Heart left ventricle (tissue), 16 donors: ENCODE measurements around the gene KRT2. TPM values are rescaled to one million over a fixed set of nuclear protein-coding genes. Genes with fewer than 3 reads are reported as not detected.

Experiments
- ATAC-seq, 4 donors: fragments of 200-7000 bp; cut with Tn5 transposase; one replicate each; pipeline ENCODE4 v1.9.1; 2020 to 2022; ENCODE audit warnings: moderate library complexity in 4 of 4, mild to moderate bottlenecking in 3 of 4, moderate number of reproducible peaks in 1 of 4
- DNase-seq, 5 donors: peaks; one replicate each; pipeline ENCODE4 v3.0.0-alpha.2; 2020
- H3K27ac ChIP-seq, 12 donors: fragments of 200-600 bp; sonication (generic) in 4 of 12; one replicate each; pipeline versions ENCODE4 v1.5.0 to v1.8.0; 2016 to 2022; ENCODE audit warnings: mild to moderate bottlenecking in 2 of 12
- H3K27me3 ChIP-seq, 9 donors: fragments of 200-600 bp; sonication (generic) in 2 of 9; one replicate each; pipeline versions ENCODE4 v1.5.1 to v1.8.0; 2016 to 2022; ENCODE audit warnings: mild to moderate bottlenecking in 3 of 9
- H3K36me3 ChIP-seq, 9 donors: fragments of 200-600 bp; sonication (generic) in 2 of 9; one replicate each; pipeline versions ENCODE4 v1.5.0 to v1.8.0; 2018 to 2022; ENCODE audit warnings: mild to moderate bottlenecking in 2 of 9
- H3K4me1 ChIP-seq, 12 donors: fragments of 200-600 bp; sonication (generic) in 4 of 12; one replicate each; pipeline versions ENCODE4 v1.5.0 to v1.8.0; 2016 to 2022; ENCODE audit warnings: mild to moderate bottlenecking in 3 of 12
- H3K4me3 ChIP-seq, 12 donors: fragments of 200-600 bp; sonication (generic) in 4 of 12; one replicate each; pipeline versions ENCODE4 v1.5.0 to v1.8.0; 2017 to 2022; ENCODE audit warnings: mild to moderate bottlenecking in 9 of 12, moderate library complexity in 4 of 12
- H3K9me3 ChIP-seq, 12 donors: fragments of 200-600 bp; sonication (generic) in 4 of 12; one replicate each; pipeline versions ENCODE4 v1.5.0 to v1.8.0; 2016 to 2022; ENCODE audit warnings: mild to moderate bottlenecking in 1 of 12
- CTCF ChIP-seq, 12 donors: fragments of 200-600 bp; sonication (generic) in 4 of 12; IDR thresholded peaks; one replicate each; pipeline versions ENCODE4 v1.5.0 to v1.8.0; 2018 to 2022; ENCODE audit warnings: antibody characterized with exemption in 12 of 12, mild to moderate bottlenecking in 5 of 12
- POLR2A ChIP-seq, 2 donors: fragments of 450-650 bp; IDR thresholded peaks; one replicate each; pipeline ENCODE4 v1.6.1; 2017; ENCODE audit warnings: antibody characterized with exemption in 2 of 2, mild to moderate bottlenecking in 2 of 2, moderate library complexity in 2 of 2
- WGBS, 4 donors: extraction: QIAGEN DNeasy Blood & Tissue Kit in 2 of 4; methylation state at CpG; one replicate each; pipeline versions ENCODE4 v1.1.5 to v1.1.7; 2013 to 2018; 5-methylcytosine and 5-hydroxymethylcytosine counted together
- intact Hi-C, 10 donors: fragments of 100-400 bp; cut with DNase I; formaldehyde crosslinking; loops; one replicate each; pipeline versions ENCODE4 v1.11.1 to v1.14.2; 2022
- long read RNA-seq, 3 donors: library from polyadenylated mRNA; unstranded; transcript quantifications; one replicate each; pipeline ENCODE4 v2.0.0, GENCODE V29; 2020 to 2021
- polyA plus RNA-seq, 2 donors: library from polyadenylated mRNA; stranded (reverse); fragments of 200-250 nt; gene quantifications; one replicate each; pipeline ENCODE4 v1.2.3, GENCODE V29; 2013
- total RNA-seq, 9 donors: library from RNA; depleted of rRNA in 2 of 9; stranded (reverse); fragments of >200 nt in 2 of 9; fragmentation: NEBNext Ultra II Directional in 3 of 9; extraction: Animal tissue kit (Norgen Biotek cat#: 25700) in 3 of 9; gene quantifications; one replicate each; pipeline versions ENCODE4 v1.1.0 to v1.2.4, GENCODE V29; 2016 to 2023
- donor health status: ischemic (EF 13 %, LVEDD 7.1; RV severe dilation, severe dysfunction).
- donor health status: healthy with polysubstance abuse.
- donor health status: DM: no; HTN: yes; CAD: no.
- donor health status: DM: no; HTN: no; CAD: no.
- donor health status: ischemic (EF 25% LVEDD 6.9; RV normal size, moderate dysfunction).
- donor health status: ischemic (EF 25% LVEDD 5.7; RV mildly dilated, moderate dysfunction).
- donor health status: healthy.
- donor health status: DM: yes; HTN: yes; CAD: no.
- donor health status: ischemic (EF 35%, LVEDD 5.7; RV mildly dilated, moderate dysfunction).
- donor health status: nonischemic (EF 11% LVEDD 7.7; RV severe dilation, severe dysfunction).
- donor health status: DM: yes; HTN: yes; CAD: no.
- donor health status: PGD.
- donor health status: ischemic (EF 29% LVEDD 5.4; RV normal size, mild dysfunction).
- donor health status: nonischemic (EF 23%, LVEDD 6.1; RV moderate dilation, normal function).

Gene KRT2
- total RNA-seq (not detected), polyA plus RNA-seq (not detected)
- long read RNA-seq, donor 1: 0 reads
- long read RNA-seq, donor 2: 0 reads
- long read RNA-seq, donor 3: 0 reads

- no peaks in the 10 kb centered on the region for H3K36me3 ChIP-seq
- DNase-seq (no peak), ATAC-seq (no peak)
- H3K27me3 ChIP-seq: peaks cover 0 to 15% (median 0%) of the 10 kb centered on the region in 9 donors
- no peaks in the 10 kb centered on the region for H3K9me3 ChIP-seq
- TF ChIP-seq CTCF (IDR thresholded peaks at IDR 0.05) (no peak), POLR2A (IDR thresholded peaks at IDR 0.05) (no peak)
- WGBS, 4 donors: 93 to 98% (median 95%) methylated on average over 15 to 16 of the region's 16 CpGs
- H3K4me1 ChIP-seq: peaks cover 0 to 12% (median 0%) of the 10 kb centered on the region in 12 donors
- H3K4me3 ChIP-seq: no peak within 1 kb of the TSS
- intact Hi-C loops: no loop called here
- H3K27ac ChIP-seq: no peak within 1 kb of the TSS
Observed at GRCh38 chr12:52651726-52652261, at the start of gene KRT2. Gene KRT2, minus strand, starts transcription at chr12:52652211. Its CDS starts 69 bp downstream, at chr12:52652142.

DNA sequence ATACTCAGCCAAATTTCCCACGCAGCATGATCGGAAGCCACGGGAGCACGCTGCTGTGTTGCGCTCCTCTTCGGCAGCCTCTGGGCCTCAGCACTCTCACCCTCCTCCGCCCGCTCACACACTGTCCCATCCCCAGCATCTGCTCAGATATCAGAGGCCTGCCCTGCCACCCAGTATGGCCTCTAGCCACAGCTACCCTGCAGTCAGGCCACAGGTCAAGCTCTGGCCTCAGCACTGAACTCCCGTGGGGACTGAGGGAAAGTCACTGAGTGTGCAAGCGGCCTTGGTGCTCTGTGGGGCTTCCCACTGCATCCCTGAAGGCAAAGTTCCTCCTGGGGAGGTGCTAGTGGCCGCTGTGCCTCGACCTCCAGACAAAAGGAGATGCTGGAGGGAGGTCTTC is 49.3 kb upstream of the KRT2 start:
- no peaks in the 10 kb centered on the region for H3K9me3 ChIP-seq
- DNase-seq (no peak), ATAC-seq (no peak)
- WGBS, 4 donors: 74 to 87% (median 79%) methylated on average over 10 to 12 of the region's 12 CpGs
- peaks cover 0 to 17% (median 7%) of the 10 kb centered on the region in 12 donors for H3K4me1 ChIP-seq
- peaks cover 0 to 11% (median 0%) of the 10 kb centered on the region in 9 donors for H3K27me3 ChIP-seq
- no peak overlapping the region for H3K4me3 ChIP-seq
- no peak overlapping the region for H3K27ac ChIP-seq
- TF ChIP-seq CTCF (IDR thresholded peaks at IDR 0.05) (no peak), POLR2A (IDR thresholded peaks at IDR 0.05) (no peak)
- intact Hi-C loops: no loop called here
- no peaks in the 10 kb centered on the region for H3K36me3 ChIP-seq

DNA sequence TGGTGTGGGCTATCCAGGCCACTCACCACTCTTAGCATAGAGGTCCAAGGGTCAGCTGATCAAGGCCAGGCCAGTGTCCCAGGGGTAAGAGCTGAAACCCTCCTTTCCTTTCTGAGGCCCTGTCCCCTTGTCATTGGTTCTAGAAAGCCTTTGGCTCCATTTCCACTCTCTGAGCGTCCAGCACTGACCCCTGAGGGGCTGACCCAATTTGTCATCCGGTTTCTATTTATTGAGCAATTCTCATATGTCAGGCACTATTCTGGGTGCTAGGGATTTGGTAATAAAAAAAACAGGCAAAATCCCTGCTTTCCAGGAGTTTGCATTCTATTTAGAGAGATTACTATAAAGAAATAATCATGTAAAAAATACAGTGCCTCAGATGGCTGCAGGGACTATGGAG is 47.9 kb upstream of the KRT2 start:
- WGBS, 4 donors: 52 to 86% (median 63%) methylated on average over 2 of the region's 2 CpGs
- peaks cover 0 to 17% (median 7%) of the 10 kb centered on the region in 12 donors for H3K4me1 ChIP-seq

DNA sequence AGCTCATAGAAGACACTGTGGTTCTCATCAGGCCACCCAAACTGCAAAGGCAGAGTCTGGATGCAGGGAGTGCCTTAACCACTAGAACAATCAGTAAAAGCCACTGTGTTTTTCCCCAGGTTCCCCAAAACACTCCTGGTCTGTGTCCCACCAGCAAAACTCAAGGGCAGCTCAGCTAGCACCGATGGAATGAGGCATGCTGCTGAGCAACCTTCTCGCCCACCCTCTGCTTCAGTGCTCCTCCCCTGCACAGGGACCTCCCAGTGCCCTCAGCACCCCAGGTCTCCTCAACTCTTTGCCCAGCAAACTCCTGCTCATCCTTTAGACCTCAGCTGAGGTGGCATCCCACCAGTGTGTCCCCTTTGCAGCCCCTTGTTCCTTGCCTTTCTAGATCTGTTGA is 47.4 kb upstream of the KRT2 start:
- intact Hi-C loops: no loop called here
- ATAC-seq (no peak), DNase-seq (no peak)
- Histone ChIP-seq H3K9me3 (no peaks in the 10 kb centered on the region), H3K4me1 (peaks cover 0 to 17% (median 7%) of the 10 kb centered on the region in 12 donors), H3K27me3 (peaks cover 0 to 12% (median 3%) of the 10 kb centered on the region in 9 donors), H3K4me3 (no peak overlapping the region), H3K36me3 (no peaks in the 10 kb centered on the region), H3K27ac (no peak overlapping the region)
- WGBS, 4 donors: 67 to 74% (median 72%) methylated on average over 2 of the region's 2 CpGs
- TF ChIP-seq CTCF (IDR thresholded peaks at IDR 0.05): no peak
- TF ChIP-seq POLR2A (IDR thresholded peaks at IDR 0.05): no peak

More for the DNA sequence above, 47.9 kb upstream of the KRT2 start:
- H3K36me3 ChIP-seq: no peaks in the 10 kb centered on the region
- peaks cover 0 to 12% (median 2%) of the 10 kb centered on the region in 9 donors for H3K27me3 ChIP-seq
- intact Hi-C loops: no loop called here
- TF ChIP-seq POLR2A (IDR thresholded peaks at IDR 0.05) (no peak), CTCF (IDR thresholded peaks at IDR 0.05) (no peak)
- peak in 2 of 5 donors; percentile 16 to 29 for DNase-seq
- H3K27ac ChIP-seq: no peak overlapping the region
- H3K4me3 ChIP-seq: no peak overlapping the region
- ATAC-seq: peak; percentile 14 to 55 (median 34)
- H3K9me3 ChIP-seq: no peaks in the 10 kb centered on the region
